Measurements from ENCODE around the gene C1orf226. TPM values are rescaled to one million over a fixed set of nuclear protein-coding genes. Genes with fewer than 3 reads are reported as not detected.
"Not testable (repeated sequence)": the region's sequence is repeated elsewhere in the genome, so short reads cannot be mapped to it uniquely, and the experiment has no call there.

Gene C1orf226
- total RNA-seq, 2 donors from 2014 or later: 5.1 to 6.2 TPM

DNA sequence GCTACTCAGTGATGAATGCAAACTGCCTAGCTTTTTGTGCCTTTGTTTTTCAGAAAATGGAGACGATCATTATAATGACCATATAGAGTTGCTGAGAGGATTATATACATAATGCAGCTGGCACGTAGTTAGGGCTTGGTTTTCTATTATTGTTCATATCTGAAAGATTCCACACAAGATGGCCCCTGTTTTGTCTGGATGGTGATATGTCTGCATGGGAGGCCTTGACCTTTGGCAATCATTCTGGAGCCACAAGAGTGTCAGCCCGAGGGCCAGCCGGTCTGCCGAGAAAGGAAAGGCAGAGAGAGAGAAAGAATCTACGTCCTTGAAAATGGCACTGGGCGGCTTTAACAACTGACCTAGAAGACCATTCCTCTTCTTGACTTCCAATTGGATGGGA lies 36.1 kb downstream of the C1orf226 start:
- peaks cover 17% of the 10 kb centered on the region for H3K9me3 Mint-ChIP-seq
- no peak overlapping the region for H3K27ac Mint-ChIP-seq
- DNase-seq: no peak
- H3K27ac ChIP-seq (ENCODE audit: low read depth, low read length): no peak overlapping the region
- peaks cover 12% of the 10 kb centered on the region for H3K9me3 ChIP-seq (ENCODE audit: control insufficient read depth, low read length)
- TF ChIP-seq, protein P1, sequence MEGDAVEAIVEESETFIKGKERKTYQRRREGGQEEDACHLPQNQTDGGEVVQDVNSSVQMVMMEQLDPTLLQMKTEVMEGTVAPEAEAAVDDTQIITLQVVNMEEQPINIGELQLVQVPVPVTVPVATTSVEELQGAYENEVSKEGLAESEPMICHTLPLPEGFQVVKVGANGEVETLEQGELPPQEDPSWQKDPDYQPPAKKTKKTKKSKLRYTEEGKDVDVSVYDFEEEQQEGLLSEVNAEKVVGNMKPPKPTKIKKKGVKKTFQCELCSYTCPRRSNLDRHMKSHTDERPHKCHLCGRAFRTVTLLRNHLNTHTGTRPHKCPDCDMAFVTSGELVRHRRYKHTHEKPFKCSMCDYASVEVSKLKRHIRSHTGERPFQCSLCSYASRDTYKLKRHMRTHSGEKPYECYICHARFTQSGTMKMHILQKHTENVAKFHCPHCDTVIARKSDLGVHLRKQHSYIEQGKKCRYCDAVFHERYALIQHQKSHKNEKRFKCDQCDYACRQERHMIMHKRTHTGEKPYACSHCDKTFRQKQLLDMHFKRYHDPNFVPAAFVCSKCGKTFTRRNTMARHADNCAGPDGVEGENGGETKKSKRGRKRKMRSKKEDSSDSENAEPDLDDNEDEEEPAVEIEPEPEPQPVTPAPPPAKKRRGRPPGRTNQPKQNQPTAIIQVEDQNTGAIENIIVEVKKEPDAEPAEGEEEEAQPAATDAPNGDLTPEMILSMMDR (conservative IDR thresholded peaks at IDR 0.05): no peak
- H3K36me3 ChIP-seq (ENCODE audit: control insufficient read depth, insufficient read depth, low read length): no peaks in the 10 kb centered on the region
- H3K4me3 ChIP-seq (ENCODE audit: low read length): no peak overlapping the region
- H3K4me1 ChIP-seq (ENCODE audit: control insufficient read depth, insufficient read depth, low read length): peaks cover 12% of the 10 kb centered on the region
- H3K27me3 ChIP-seq (ENCODE audit: control insufficient read depth, insufficient read depth, low read length, poor library complexity, severe bottlenecking): no peaks in the 10 kb centered on the region
- 92 to 94% methylated on average over 5 to 7 of the region's 7 CpGs for WGBS, 2 experiments (ENCODE audit: insufficient coverage in 1 of 2, insufficient read length in 1 of 2)
- peaks cover 9% of the 10 kb centered on the region for H3K36me3 Mint-ChIP-seq (ENCODE audit: low read depth)
- H3K27me3 Mint-ChIP-seq (ENCODE audit: insufficient read depth): peaks cover 3% of the 10 kb centered on the region
- no peak overlapping the region for H3K4me3 Mint-ChIP-seq
- peaks cover 18% of the 10 kb centered on the region for H3K4me1 Mint-ChIP-seq
- H3K9ac ChIP-seq (ENCODE audit: extremely low read depth, low read length, poor library complexity, severe bottlenecking): no peak overlapping the region

DNA sequence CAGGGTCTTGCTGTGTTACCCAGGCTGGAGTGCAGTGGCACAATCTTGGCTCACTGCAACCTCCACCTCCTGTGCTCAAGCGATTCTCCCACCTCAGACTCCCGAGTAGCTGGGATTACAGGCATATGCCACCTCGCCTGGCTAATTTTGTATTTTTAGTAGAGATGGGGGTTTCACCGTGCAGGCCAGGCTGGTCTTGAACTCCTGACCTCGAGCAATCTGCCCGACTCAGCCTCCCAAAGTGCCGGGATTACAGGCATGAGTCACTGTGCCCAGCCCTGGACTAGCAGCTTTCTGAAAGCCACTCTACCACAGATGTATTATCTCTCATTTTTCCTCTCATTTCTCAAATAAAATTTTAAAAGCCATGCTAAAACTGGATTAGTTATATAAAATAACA lies 37.1 kb downstream of the C1orf226 start:
- H3K27ac ChIP-seq (ENCODE audit: low read depth, low read length); H3K4me3 ChIP-seq (ENCODE audit: low read length); H3K9ac ChIP-seq (ENCODE audit: extremely low read depth, low read length, poor library complexity, severe bottlenecking); H3K36me3 ChIP-seq (ENCODE audit: control insufficient read depth, insufficient read depth, low read length); H3K27ac Mint-ChIP-seq; H3K4me3 Mint-ChIP-seq; H3K27me3 ChIP-seq (ENCODE audit: control insufficient read depth, insufficient read depth, low read length, poor library complexity, severe bottlenecking); H3K4me1 ChIP-seq (ENCODE audit: control insufficient read depth, insufficient read depth, low read length); H3K27me3 Mint-ChIP-seq (ENCODE audit: insufficient read depth); H3K36me3 Mint-ChIP-seq (ENCODE audit: low read depth); DNase-seq: not testable (repeated sequence)
- H3K9me3 ChIP-seq (ENCODE audit: control insufficient read depth, low read length): peaks cover 12% of the 10 kb centered on the region
- Mint-ChIP-seq H3K4me1 (peaks cover 13% of the 10 kb centered on the region), H3K9me3 (peaks cover 17% of the 10 kb centered on the region)
- WGBS, 2 experiments (ENCODE audit: insufficient coverage in 1 of 2, insufficient read length in 1 of 2): 93% methylated on average over 7 of the region's 7 CpGs

DNA sequence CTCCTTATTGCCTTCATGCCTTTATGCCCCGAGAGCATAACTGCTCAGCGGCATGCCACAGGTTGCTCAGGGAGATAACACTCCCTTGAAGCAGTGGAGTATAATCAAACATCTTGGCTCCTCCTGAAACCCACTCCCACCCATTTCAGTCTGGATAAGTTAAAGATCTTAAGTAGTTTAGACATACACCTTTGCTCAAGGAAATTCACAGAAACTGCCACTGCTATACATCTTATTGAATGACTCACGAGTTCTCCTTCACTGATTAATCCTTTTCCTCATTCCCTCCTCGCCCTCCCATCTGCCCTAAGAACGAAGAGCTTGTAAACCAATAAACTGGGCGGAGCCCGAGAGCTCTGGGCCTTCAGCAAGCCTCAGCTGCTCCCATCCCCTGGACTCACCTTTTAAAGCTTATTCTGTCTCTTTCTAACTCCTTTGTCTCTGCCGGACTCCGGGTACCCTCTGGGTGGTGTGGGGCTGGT lies 38.0 kb downstream of the C1orf226 start:
- WGBS, 2 experiments (ENCODE audit: insufficient coverage in 1 of 2, insufficient read length in 1 of 2): 69 to 86% methylated on average over 5 to 9 of the region's 9 CpGs
- not testable (repeated sequence) for H3K4me3 Mint-ChIP-seq; H3K27me3 ChIP-seq (ENCODE audit: control insufficient read depth, insufficient read depth, low read length, poor library complexity, severe bottlenecking); H3K27me3 Mint-ChIP-seq (ENCODE audit: insufficient read depth); H3K9me3 Mint-ChIP-seq; H3K36me3 ChIP-seq (ENCODE audit: control insufficient read depth, insufficient read depth, low read length); H3K4me3 ChIP-seq (ENCODE audit: low read length); H3K27ac ChIP-seq (ENCODE audit: low read depth, low read length); H3K27ac Mint-ChIP-seq; H3K9ac ChIP-seq (ENCODE audit: extremely low read depth, low read length, poor library complexity, severe bottlenecking); H3K4me1 ChIP-seq (ENCODE audit: control insufficient read depth, insufficient read depth, low read length); DNase-seq; H3K36me3 Mint-ChIP-seq (ENCODE audit: low read depth)
- H3K4me1 Mint-ChIP-seq: peaks cover 13% of the 10 kb centered on the region
- peaks cover 12% of the 10 kb centered on the region for H3K9me3 ChIP-seq (ENCODE audit: control insufficient read depth, low read length)

DNA sequence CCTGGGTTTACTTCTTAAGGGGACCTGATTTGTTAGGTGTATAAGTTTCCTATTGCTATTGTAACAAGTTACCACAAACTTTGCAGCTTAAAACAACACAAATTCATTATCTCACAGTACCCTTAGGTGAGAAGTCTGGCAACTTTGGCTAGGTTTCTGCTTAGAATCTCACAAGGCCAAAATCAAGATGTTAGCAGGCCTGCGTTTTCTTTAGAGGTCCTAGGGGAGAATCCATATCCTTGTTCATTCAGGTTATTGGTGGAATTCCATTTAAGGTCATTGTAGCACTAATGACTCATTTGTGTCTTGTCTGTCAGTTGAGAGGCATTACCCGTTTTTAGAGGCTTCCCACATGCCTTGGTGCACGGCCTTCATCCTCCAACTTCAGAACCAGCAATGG lies 38.6 kb downstream of the C1orf226 start:
- Mint-ChIP-seq H3K4me3 (no peak overlapping the region), H3K4me1 (peaks cover 13% of the 10 kb centered on the region), H3K27ac (no peak overlapping the region), H3K36me3 (ENCODE audit: low read depth) (peaks cover 8% of the 10 kb centered on the region), H3K27me3 (ENCODE audit: insufficient read depth) (peaks cover 3% of the 10 kb centered on the region), H3K9me3 (peaks cover 8% of the 10 kb centered on the region)
- Histone ChIP-seq H3K36me3 (ENCODE audit: control insufficient read depth, insufficient read depth, low read length) (no peaks in the 10 kb centered on the region), H3K4me3 (ENCODE audit: low read length) (no peak overlapping the region), H3K9me3 (ENCODE audit: control insufficient read depth, low read length) (peaks cover 8% of the 10 kb centered on the region), H3K27me3 (ENCODE audit: control insufficient read depth, insufficient read depth, low read length, poor library complexity, severe bottlenecking) (no peaks in the 10 kb centered on the region), H3K4me1 (ENCODE audit: control insufficient read depth, insufficient read depth, low read length) (peaks cover 7% of the 10 kb centered on the region), H3K9ac (ENCODE audit: extremely low read depth, low read length, poor library complexity, severe bottlenecking) (no peak overlapping the region), H3K27ac (ENCODE audit: low read depth, low read length) (no peak overlapping the region)
- 86 to 91% methylated on average over 2 to 3 of the region's 3 CpGs for WGBS, 2 experiments (ENCODE audit: insufficient coverage in 1 of 2, insufficient read length in 1 of 2)
- no peak for DNase-seq
- TF ChIP-seq, protein P1 (conservative IDR thresholded peaks at IDR 0.05): no peak
